Thoracic aorta (tissue), 2 donors: ENCODE measurements around the gene CCNL2. TPM values are rescaled to one million over a fixed set of nuclear protein-coding genes. Genes with fewer than 3 reads are reported as not detected.

Experiments
- ATAC-seq: fragments of 150-250 bp; one replicate; pipeline ENCODE4 v1.8.0; 2017; ENCODE audit warnings: low read depth; ENCODE audit not compliant: insufficient number of reproducible peaks, low FRiP score
- DNase-seq: peaks from one replicate; pipeline ENCODE4 v3.0.0-alpha.2; 2020; ENCODE audit warnings: low spot score
- H3K27ac ChIP-seq, 2 donors: fragments of 200-600 bp; sonication (generic); 1 replicate in 1 of 2; 2 replicates in 1 of 2; pipeline ENCODE4 v1.5.1; 2016; ENCODE audit warnings: mild to moderate bottlenecking in 2 of 2, moderate library complexity in 2 of 2
- H3K27me3 ChIP-seq: fragments of 200-600 bp; sonication (generic); replicated peaks from 2 replicates; pipeline ENCODE4 v1.6.0; 2016; ENCODE audit warnings: mild to moderate bottlenecking; ENCODE audit not compliant: insufficient read depth
- H3K36me3 ChIP-seq: fragments of 200-600 bp; sonication (generic); one replicate; pipeline ENCODE4 v1.5.1; 2016
- H3K4me1 ChIP-seq, 2 donors: fragments of 200-600 bp; sonication (generic); 1 replicate in 1 of 2; 2 replicates in 1 of 2; pipeline versions ENCODE4 v1.5.1 to v1.6.0; 2016; ENCODE audit warnings: low read depth in 2 of 2, mild to moderate bottlenecking in 1 of 2; ENCODE audit not compliant: control insufficient read depth in 1 of 2
- H3K4me3 ChIP-seq: fragments of 200-600 bp; sonication (generic); 2 replicates; pipeline ENCODE4 v1.5.1; 2016; ENCODE audit warnings: mild to moderate bottlenecking
- H3K9me3 ChIP-seq: fragments of 200-600 bp; sonication (generic); 2 replicates; pipeline ENCODE4 v1.5.1; 2016
- total RNA-seq, 2 donors: library from RNA; depleted of rRNA; stranded (reverse); fragments of >200 nt; gene quantifications; one replicate each; pipeline versions ENCODE4 v1.1.0 to v1.2.3, GENCODE V29; 2016
- TF ChIP-seq, protein P1 (sequence below): fragments of 200-600 bp; sonication (generic); IDR thresholded peaks from one replicate; pipeline ENCODE4 v1.5.1; 2019; ENCODE audit warnings: antibody characterized with exemption

Gene CCNL2
- total RNA-seq, 2 donors from 2014 or later = 214 to 313 TPM

DNA sequence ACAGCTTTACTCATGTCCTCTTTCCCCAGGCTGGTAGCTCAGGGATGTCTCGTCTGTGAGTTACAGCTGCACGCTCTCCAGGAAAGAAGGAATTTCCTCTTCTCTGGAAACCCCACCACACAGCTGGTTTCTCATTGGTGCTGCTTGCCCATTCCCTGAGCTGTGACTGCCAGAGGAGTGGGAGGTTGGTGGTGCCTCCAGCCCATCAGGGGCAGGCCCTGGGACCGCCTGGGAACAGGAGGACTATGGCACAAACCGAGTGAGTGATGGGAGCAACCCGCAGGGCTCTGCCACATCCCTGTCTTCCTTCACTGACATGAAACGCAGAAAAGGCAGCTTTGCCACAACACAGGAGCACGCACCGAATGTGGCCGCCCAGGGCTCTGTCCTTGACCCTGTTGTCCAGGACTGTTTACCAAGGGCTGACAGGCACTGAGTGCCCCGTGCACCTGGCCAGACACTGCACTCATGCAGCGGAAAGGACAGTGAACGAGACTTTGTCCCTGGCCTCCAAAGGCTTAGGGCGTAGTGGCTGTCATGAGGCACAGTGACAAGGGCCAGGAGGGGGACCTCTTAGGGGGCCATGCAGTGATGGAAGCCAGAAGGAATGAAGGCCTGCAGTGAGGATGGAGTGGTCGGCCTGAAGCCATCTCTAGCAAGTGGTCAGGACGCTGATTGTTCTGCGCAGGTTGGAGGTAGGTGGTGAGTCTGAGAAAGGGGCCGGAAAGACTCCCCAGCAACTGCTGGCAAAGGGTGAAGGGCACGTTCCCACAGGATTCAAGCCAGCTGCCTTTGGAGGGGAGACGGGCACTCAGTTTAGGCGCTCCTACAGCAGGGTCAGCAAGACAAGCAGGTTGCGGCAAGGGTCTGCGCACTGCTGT is 1.7 kb upstream of the CCNL2 start:
- ATAC-seq (no peak), DNase-seq (no peak)
- Histone ChIP-seq H3K9me3 (no peaks in the 10 kb centered on the region), H3K27me3 (no peaks in the 10 kb centered on the region), H3K4me3 (peak overlapping the region; percentile 94), H3K27ac (peak overlapping the region in 1 of 2 donors; percentile 87), H3K36me3 (peaks cover 53% of the 10 kb centered on the region), H3K4me1 (peaks cover 21 to 44% of the 10 kb centered on the region in 2 donors)
- TF ChIP-seq, protein P1, sequence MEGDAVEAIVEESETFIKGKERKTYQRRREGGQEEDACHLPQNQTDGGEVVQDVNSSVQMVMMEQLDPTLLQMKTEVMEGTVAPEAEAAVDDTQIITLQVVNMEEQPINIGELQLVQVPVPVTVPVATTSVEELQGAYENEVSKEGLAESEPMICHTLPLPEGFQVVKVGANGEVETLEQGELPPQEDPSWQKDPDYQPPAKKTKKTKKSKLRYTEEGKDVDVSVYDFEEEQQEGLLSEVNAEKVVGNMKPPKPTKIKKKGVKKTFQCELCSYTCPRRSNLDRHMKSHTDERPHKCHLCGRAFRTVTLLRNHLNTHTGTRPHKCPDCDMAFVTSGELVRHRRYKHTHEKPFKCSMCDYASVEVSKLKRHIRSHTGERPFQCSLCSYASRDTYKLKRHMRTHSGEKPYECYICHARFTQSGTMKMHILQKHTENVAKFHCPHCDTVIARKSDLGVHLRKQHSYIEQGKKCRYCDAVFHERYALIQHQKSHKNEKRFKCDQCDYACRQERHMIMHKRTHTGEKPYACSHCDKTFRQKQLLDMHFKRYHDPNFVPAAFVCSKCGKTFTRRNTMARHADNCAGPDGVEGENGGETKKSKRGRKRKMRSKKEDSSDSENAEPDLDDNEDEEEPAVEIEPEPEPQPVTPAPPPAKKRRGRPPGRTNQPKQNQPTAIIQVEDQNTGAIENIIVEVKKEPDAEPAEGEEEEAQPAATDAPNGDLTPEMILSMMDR = no peak

DNA sequence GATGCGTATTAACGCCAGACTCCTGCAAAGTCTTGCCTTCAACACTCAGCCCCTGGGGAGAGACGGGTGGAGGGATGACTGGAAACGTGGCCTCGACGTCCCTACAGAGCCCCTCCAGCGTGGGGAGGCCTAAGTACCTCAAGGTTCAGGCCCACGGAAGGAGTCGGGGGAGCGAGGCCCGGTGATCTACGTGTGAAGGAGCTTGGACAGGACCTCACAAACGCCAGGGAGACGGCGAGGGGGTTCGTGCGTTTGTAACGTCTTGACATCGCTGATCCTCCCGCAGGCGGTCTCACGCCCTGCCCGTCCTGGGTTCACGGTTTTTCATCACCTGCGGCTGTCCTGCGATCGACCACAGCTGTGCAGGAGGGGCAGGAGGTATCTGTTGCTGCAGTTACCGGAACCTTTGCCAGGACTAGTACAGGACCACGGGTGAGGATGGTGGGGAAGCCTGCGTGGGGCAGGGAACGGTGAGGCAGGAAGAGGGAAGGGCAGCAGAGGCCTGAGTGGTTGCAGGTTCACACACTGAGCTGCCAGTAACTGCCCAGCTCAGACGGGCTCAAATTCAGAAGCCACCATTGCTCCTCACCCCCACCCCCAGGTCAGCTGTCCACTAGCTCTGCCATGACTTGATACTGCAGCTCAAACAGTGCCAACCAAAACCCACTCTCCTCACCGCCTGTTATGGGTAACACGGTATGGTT is 889 bp upstream of the CCNL2 start:
- no peaks in the 10 kb centered on the region for H3K9me3 ChIP-seq
- peak overlapping the region; percentile 86 to 87 for H3K27ac ChIP-seq
- TF ChIP-seq, protein P1 = no peak
- H3K27me3 ChIP-seq = no peaks in the 10 kb centered on the region
- H3K4me1 ChIP-seq = peaks cover 20 to 36% of the 10 kb centered on the region in 2 donors
- peaks cover 55% of the 10 kb centered on the region for H3K36me3 ChIP-seq
- H3K4me3 ChIP-seq = peak overlapping the region; percentile 94
- ATAC-seq = no peak
- no peak for DNase-seq

DNA sequence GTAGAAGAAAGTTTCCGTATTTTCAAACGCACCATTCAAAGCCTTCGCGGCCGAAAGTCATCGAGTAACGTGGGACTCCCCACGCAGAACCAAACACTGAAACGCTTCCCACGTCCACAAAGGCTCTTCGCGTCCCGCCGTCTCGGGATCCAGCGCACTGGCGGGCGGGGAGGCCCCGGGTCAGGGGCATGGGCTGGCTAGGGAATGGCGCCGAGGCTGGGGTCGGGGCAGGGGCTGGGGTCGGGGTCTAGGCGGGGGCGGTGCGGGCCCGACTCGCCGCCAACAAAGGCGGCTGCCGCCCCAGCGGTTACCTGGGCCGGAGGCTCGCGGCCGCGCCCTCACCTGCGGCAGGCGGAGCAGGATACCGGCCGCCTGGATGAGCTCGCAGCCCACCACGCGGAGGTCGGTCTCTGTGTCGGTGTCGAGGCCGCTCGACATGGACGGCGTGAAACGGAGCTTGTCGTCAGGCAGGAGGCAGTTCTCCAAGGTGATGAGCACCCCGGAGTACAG is 403 bp downstream of the CCNL2 start:
- H3K36me3 ChIP-seq = peaks cover 55% of the 10 kb centered on the region
- H3K4me3 ChIP-seq = peak overlapping the region; percentile 94
- ATAC-seq (no peak), DNase-seq (no peak)
- H3K9me3 ChIP-seq = no peaks in the 10 kb centered on the region
- peaks cover 20 to 35% of the 10 kb centered on the region in 2 donors for H3K4me1 ChIP-seq
- TF ChIP-seq, protein P1 = no peak
- peak overlapping the region; percentile 83 to 86 for H3K27ac ChIP-seq
- no peaks in the 10 kb centered on the region for H3K27me3 ChIP-seq

DNA sequence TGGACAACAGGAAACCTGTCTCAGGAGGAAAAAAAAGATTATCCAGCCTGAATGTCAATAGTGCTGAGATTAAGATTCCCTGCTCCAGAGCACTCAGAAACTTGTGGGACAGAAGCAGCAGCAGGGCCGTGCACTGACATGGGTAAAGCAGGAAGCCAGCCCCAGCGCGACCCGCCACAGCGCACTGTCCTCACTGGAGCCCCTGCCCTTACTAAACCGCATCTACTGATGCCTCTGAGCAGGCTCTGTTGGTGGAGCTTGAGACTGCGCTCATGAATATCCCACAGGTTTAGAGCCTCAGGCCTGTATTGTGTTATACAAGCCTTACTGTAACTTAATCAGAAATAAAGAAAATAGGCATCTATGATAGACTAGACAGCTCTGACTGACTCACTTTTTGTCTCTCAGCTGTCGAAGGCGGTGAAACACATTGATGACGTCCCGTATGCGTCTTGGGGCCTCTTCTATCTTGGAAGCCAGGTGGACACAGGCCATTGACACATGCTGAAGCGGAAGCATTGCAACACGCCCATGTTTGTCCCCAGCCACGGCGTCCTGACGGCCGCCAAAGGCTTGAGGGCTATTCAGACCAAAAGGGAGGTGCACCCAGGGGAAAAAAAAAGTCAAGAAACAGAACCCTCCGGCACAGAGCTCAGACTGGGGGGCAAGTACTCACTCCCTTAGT is 1.2 kb downstream of the CCNL2 start:
- TF ChIP-seq, protein P1 = no peak
- no peak for DNase-seq
- Histone ChIP-seq H3K27ac (no peak overlapping the region), H3K36me3 (peaks cover 58% of the 10 kb centered on the region), H3K9me3 (no peaks in the 10 kb centered on the region), H3K4me3 (peak overlapping the region; percentile 94), H3K27me3 (no peaks in the 10 kb centered on the region), H3K4me1 (peaks cover 20 to 35% of the 10 kb centered on the region in 2 donors)
- ATAC-seq = no peak
